NCI-H446 treated with DMSO at 0.1 percent for 48 hours (cell line): ENCODE data around the gene H19.

Experiments used
- DNase-seq: peaks from one replicate; lab custom pipeline; 2025; lab: John Stamatoyannopoulos, UW

The H19 gene

GRCh38 chr11:1946812-1947484, 50.7 kb downstream of the H19 start, which contains the start of gene MRPL23:
MRPL23 (plus strand) TSS chr11:1947332; CDS start chr11:1947363, 31 bp downstream.
- DNase-seq: no peak
